GM19438 (cell line): ENCODE data around the gene SMAD7.

Source experiments
- ATAC-seq: cut with Tn5 transposase; IDR thresholded peaks from one replicate; pipeline ENCODE4 v1.9.1; 2021; ENCODE audit warnings: low read depth; ENCODE audit not compliant: unreplicated experiment

The SMAD7 gene

GRCh38 chr18:48919547-48919946 is 31.2 kb downstream of the SMAD7 start:
- ATAC-seq = no peak

DNA sequence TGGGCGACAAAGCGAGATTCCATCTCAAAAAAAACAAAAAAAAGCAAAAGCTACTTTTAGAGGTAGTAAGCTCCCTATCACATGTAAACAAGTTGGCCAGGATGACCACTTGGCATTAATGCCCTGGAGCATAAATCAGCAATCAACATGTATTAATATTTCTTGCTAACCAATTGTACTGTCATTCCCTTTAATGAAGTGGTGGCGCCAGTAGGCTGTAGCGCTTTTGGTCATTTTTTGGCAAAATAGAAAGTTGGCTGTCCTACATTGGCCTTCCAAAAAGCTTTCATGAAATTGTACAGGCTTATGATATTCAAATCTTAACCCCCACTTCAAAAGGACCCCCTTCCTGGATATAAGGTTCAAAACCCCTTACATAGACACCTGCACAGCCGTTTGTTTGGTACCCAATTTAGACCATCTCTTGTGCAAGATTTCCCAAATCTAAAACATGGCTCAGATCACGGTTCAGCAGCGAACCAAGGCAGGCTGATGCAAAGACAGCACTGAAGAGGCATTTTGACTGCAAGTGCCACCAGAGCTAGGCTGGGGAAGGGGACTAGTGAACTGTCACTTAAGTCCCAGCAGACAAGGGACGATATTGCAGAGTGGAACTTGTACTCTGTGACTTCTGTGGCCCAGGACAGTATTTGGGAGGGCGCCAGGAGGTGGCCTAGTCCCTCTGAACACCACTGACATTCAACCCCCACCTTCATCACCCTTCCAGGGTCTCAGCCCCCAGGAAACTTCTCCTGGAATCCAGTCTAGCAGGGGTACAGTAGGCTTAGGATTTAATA is 31.9 kb downstream of the SMAD7 start:
- ATAC-seq = no peak

GRCh38 chr18:48917579-48918517 is 32.9 kb downstream of the SMAD7 start:
- no peak for ATAC-seq

GRCh38 chr18:48915626-48916425 is 34.9 kb downstream of the SMAD7 start:
- no peak for ATAC-seq

DNA sequence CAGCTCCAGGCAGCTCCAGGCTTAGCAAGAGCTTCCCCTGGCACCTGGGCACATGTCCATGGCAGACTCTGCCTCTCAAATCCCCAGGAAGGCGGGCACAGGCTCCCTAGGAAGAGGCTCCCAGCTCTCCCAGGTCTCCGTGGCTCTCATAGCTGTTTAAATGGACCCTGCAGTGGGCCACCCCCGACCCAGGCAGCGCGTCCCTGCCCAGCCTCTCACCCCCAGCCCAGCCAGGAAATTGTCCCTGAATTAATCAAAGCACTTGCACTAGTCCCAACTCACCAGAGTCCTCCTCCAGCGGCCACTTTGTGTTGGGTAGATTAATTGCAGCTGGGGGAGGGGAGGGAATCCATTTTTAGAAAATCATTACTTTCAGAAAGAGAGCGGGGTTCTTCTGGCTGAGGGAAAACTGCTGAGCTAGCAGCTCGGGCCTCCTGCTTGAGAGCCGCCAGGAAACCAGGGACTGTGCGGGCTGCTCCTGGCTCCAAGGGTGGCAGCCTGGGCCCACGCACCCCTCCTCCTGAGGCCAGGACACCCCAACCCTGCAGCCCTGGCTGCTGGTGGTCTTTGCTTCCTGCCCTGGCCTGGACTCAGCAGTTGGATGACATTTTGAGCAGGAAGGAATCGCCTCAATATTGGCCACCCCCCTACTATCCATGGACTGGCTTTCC is 36.0 kb downstream of the SMAD7 start:
- no peak for ATAC-seq

DNA sequence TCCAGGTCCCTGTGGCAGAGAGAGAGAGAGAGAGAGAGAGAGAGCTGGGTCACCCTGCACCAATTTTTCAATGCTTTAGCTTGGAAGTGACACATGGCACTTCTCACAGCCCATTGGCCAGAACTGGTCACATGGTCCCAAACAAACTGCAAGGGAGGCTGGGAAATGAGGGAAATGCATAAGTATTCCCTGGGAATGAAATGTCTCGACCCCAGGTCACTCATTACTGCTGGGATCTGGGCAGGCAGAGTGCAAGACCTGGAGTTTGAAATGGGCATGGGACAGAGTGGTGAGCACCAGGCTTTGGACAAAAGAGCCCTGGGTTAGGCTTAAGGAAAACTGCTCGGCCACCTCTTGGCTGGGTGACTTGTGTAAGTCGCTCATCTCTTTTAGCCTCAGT is 37.0 kb downstream of the SMAD7 start:
- ATAC-seq = no peak

DNA sequence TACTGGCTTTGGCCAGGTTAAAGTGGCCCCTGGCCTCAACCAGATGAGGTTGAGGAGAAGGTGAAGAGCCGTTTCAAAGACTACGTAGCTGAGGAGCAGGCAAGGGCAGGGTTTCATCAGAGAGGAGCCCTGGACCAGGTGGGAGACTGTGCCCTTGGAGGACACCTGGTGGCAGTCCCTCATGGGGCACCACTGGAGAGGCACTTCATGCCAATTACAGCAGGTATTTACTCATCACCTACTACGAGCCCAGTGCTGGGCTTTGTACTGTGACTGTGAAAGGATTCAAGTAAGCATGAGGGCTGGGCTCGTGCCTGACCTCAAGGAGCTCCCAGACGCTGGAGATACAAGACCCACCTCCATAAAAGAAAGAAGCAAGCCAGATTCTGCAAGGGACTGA is 37.6 kb downstream of the SMAD7 start:
- no peak for ATAC-seq

DNA sequence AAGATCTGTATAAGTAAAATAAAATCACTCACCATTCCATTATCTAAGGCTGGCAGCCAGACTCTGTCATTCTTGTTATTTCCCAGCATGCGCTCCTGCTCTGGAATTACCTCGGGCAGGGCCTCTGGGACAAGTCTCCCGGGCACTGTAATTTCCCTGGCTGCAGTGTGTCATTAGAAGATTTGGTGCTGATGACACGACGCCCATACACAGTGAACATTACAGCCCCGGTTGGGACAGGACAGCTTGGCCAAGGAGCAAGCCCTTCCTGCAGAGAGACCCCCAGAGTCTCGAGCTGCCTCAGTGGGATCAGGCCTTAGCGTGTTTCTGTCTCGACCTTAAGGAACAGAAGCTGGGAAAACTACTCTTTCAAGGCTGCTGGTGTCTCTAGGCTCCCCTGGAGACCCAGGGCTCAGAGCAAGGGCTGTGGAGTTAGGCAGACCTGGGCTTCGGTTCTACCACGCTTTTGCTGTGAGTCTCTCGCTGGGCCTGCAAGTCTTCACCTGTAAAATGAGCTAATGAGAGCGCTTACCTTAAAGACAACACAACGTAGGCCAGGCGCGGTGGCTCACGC is 39.7 kb downstream of the SMAD7 start:
- no peak for ATAC-seq

DNA sequence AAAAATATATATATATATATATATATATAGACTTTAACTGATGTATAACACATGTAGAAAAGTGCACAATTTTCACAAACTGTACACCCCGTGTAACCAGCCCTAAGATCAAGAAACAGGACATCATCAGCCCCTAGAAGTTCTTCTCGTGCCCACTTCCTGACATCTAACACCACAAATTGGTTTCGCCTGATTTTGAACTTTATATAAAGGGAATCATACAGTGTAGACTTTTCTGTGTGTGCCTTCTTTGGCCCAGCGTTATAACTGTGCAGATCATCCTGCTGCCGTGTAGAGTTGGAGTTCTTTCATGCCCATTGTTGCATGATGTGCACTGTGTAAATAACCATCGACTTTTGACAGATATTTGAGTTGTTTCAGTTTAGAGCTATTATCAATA is 41.0 kb downstream of the SMAD7 start:
- no peak for ATAC-seq

GRCh38 chr18:48908916-48909315 is 41.8 kb downstream of the SMAD7 start:
- no peak for ATAC-seq

GRCh38 chr18:48905513-48905912 is 45.3 kb downstream of the SMAD7 start:
- ATAC-seq = no peak

GRCh38 chr18:48904847-48905394 is 45.8 kb downstream of the SMAD7 start:
- no peak for ATAC-seq

DNA sequence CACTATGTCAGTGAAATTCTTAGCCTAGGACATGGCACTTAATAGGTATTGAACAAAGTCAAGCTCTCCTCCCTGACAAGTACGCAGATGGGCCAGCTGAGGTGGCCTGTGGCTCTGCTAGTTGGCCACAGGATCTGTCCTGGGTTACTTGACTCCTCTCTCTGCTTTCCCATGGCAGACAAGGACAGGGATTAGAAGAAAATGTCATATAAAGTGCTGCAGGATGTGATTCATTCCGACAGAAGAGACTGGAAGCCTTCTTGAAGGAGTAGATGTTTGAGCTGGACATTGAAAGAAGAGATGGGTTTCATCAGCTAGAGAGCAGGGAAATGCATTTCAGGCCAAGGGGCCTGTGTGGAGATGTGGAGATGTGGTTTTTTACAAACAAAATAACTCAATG is 46.7 kb downstream of the SMAD7 start:
- ATAC-seq = no peak

GRCh38 chr18:48902856-48903601 is 47.7 kb downstream of the SMAD7 start:
- ATAC-seq = no peak

DNA sequence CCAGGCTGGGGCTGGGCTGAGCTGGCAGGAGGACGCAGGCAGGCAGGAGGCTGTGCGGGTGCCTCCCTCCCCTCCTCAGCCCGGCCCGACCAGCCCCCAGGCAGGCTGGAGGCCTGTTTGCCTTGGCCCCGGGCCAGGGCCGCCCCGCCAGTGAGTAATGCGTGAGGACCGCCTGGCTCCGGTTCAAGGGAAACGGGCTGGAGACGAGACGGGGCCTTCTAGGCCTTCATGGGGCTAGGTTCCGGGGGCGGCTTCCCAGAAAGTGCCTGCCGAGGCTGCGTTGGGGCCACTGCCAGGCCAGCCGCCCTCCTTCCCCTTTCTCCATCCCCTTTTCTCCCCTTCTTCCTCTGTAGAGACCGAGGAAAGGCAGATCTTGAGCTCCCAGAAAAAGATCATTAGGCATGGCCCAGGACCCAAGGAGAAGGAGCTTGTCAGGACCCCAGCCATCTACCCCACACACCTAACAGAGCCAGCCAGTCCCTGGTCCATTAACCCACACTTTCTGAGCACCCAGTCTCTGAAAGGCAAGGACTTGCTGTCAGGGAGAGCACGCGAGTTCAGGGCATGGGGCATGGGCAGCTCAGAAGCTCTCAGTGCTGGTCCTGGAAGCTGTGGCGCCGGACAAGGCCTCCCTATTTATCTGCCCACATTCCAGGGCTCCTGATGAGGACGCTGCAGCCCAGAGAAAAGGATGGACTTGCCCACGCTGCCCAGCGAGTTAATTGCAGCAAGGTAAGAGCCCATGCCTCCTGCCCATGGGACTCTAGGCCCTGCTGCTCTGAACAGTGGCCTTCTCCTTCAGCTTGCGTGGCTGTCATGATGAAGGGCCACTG is 48.5 kb downstream of the SMAD7 start:
- ATAC-seq = no peak

DNA sequence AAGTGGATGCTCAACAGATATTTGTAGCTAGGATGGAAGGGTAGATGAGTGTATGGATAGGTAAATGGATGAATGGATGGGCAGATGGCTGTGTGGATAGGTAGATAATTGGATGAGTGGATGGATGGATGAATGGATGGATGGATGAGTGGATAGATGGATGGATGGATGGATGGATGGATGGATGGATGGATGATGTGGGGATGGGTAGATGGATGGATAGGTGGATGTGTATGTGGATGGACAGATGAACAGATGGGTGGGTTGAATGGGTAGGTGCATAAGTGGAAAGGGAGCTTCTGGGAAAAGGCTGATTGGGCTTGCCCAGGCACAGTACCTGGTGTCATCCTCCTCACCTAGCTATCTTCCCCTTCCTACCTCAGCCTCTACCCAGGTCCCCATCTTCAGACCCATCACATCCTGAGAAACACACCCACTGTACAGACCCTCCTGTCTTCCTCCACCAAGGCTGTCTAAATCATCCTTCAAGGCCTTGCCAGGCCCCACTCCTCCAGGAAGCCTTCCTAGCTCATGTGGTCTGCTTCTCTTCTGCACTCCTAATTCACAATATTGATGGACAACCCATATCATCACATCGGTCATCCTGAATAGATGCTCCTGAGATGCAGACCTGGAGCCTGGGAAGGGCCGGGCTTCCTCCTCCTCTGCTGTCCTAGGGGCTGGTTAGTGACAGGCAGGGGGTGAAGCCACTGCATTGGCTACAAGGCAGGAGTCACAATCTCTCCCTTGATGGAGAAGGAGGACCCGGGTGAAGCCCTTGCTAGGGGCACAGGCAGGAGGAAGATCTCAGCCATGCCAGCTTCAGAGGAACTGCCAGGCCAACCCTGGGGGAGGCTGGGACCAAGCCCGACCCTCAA is 49.4 kb downstream of the SMAD7 start:
- no peak for ATAC-seq

DNA sequence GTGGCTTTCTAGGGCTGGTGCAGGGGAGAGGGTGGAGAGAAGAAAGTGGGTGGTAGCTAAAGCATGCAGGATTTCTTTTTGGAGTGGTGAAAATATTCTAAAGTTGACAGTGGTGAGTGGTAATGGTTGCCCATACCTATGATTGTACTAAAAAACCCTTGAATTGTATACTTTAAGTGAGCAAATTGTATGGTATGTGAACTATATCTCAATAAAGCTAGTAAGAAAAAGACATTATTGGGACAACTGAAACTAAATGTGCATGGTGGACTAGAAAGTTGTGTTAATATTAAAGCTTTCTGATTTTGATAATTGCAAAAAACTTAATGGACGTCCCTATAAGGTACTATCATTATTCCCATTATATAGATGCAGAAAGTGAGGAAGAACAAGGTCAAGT is 50.3 kb downstream of the SMAD7 start:
- no peak for ATAC-seq
